Measurements from ENCODE around the gene METTL24.
"Not testable (repeated sequence)": the region's sequence is repeated elsewhere in the genome, so short reads cannot be mapped to it uniquely, and the experiment has no call there.

The METTL24 gene

GRCh38 chr6:110315207-110315868, 42.8 kb downstream of the METTL24 start:
- no peak for DNase-seq (ENCODE audit: low spot score)

DNA sequence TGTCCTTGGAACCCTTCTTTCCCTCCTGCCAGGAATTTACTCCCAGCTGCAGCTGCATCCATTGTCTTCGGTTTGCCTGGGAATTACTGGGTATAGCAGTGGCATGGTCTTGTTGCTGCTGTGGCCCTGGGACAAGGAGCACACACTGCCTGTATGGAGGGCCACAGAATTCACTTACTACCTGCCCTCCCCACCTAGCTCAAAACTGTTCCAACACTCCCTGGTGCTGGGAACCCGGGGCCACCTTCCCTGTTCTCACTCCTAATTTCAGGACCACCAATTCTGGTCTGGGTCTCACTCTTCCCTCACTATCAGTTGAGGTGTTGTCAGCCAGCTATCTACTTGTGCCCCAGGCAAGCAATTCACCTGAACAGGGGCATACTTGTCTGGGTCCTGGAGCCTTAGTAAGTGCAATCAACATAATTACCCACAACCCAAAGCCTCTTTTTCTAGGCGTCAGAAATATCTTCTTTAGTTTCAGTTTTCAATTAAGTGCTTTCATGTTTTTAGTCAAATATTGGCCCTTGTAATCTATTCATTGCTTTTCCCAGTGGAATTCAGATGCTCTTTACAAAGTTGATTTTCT, 47.2 kb downstream of the METTL24 start:
- DNase-seq (ENCODE audit: low spot score), result no peak

- DNase-seq (ENCODE audit: low spot score), result not testable (repeated sequence)
These were observed 48.7 kb downstream of the METTL24 start for GRCh38 chr6:110309432-110309831.

DNA sequence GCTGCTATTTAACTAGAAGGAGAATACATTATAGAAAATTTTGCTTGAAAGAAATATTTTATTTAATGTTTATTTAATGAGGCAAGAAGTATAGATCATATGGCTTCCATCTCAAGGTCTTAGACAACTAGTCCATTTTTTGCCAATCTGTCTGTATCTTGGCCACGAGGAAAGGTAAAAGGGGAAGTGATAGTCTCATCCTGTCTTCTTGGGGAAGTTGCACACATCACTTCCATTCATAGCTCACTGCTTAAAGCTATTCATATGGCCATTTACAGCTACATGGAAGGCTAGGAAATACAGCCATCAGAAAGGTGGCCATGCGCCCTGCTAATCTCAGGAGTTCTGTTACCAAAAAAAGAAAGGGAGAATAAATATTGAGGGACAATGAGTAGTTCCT, 50.8 kb downstream of the METTL24 start:
- DNase-seq (ENCODE audit: low spot score), result no peak

GRCh38 chr6:110305832-110306231, 52.3 kb downstream of the METTL24 start:
- not testable (repeated sequence) for DNase-seq (ENCODE audit: low spot score)

GRCh38 chr6:110303692-110304091, 54.5 kb downstream of the METTL24 start:
- not testable (repeated sequence) for DNase-seq (ENCODE audit: low spot score)

DNA sequence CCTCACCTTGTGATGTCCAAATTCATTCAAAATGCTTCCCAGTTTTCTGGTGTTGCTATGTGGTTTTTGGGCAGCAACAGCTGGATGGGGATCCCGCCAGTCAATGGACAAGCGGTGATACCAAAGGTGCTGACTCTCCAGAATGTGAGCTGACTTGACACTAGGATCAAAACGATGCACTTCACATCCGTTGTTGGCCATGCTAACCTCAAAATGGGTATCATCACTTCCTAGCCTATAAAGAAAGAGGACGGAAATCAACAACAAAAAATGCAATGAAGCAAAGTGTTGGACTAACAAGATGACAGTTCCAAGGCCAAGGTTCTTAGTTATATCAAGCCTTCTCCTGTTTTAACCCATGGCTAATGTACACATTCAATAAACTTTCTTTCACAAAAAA, 59.2 kb downstream of the METTL24 start:
- no peak for DNase-seq (ENCODE audit: low spot score)

DNA sequence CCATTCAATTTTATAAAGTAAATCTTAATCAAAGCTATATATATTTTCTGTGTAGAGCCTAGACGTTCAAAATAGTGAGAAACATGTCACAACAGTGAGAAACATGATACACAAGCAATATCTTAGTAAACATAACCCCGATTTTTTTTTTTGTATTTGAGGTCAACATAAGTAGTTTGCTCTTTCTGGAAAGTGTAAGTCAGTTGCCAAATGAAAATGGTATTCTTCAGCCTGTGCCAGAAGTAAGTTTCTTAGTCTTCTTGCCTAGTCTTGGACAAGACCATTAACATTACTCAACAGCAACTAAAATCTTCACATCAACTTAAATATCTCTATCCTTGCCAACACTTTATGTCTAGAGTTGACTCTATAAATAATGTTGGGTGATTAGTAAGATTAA, 59.7 kb downstream of the METTL24 start:
- DNase-seq (ENCODE audit: low spot score), result no peak

- DNase-seq (ENCODE audit: low spot score), result no peak
These were observed 61.7 kb downstream of the METTL24 start for GRCh38 chr6:110296241-110297025.

DNA sequence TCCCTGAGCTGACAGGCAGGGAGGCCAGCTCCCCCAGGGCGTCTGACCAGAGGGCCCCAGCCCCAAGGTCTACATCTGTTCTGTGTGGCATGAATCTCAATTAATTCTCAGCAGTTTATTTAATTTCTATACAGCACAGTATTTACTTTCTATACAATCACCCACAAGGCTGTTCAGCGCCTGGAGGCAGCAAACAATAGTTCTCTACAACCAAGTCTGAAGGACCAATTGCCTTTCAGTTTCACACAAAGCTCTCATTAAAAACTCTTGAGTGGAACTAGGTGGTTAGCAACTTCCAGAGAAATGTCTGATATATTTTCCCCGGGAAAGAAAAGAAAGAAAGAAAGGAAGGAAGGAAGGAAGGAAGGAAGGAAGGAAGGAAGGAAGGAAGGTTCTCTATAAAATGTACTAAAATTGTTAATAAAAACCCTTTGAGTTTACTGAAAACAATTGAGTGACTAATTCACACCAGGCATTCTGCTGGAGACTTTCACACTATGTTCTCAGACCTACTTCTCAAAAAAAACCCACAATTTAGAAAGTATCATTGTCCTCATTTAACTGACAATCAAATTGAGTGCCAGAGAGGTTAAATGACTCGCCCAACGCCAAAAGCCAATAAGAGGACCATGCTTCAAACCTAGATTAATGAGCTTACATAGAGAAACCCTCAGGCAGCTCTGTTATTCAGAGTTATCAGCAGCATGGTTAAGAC, 62.5 kb downstream of the METTL24 start:
- no peak for DNase-seq (ENCODE audit: low spot score)

- DNase-seq (ENCODE audit: low spot score), result no peak
These were observed 70.4 kb downstream of the METTL24 start for GRCh38 chr6:110287462-110288341.

DNA sequence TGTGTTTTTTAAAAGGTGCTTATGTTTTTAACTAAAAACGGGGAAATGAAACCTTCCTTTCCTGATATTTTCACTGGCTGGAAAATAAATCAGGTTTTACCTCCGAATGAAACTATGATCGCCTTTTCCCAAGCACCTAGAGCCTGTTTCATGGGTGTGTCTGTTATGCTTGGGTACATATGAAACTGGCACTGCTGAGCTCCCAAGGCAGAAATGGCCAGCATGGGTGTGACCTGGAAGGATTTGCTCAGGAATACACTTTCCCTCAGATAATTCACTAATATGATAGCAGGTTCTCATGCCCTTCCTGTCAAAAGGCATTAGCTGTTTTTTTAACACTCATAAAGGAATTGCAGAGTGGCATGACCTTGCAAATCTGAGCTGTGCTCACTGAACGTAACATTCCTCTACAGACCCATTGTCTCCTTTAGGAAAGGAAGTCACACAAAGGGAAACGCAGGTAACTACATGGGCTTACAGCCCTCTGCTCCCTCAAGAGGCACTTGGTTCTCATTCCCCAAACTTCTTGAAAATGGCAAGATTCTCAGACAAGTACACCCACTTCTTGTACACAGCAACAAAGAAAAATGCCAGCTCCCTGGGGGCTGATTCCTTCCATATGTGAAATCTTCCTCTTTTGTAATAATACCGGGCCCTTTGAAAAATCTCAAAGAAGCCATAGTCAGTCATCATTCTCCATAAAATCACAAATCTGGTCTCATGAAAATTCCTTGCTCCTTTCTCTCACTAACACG, 72.7 kb downstream of the METTL24 start:
- DNase-seq (ENCODE audit: low spot score), result no peak

DNA sequence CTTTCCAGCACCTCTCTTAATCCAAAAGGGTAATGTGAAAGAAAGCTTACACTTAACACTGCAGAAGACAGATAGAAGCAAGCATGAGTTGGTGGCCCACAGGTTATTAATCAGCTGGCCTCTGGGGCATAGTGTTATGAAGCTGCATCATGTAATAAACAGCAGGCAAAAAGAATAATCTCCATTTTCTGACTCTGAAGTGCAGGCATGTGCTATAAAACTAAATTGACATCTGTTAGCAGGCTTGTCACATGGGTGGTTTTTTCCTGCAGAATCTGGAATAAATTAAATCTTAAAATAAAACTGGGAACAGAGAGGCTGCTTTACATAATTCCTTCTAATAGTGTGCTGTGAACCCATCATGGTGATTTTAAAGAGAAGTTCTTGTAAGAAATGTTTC, 73.3 kb downstream of the METTL24 start:
- DNase-seq (ENCODE audit: low spot score), result no peak

DNA sequence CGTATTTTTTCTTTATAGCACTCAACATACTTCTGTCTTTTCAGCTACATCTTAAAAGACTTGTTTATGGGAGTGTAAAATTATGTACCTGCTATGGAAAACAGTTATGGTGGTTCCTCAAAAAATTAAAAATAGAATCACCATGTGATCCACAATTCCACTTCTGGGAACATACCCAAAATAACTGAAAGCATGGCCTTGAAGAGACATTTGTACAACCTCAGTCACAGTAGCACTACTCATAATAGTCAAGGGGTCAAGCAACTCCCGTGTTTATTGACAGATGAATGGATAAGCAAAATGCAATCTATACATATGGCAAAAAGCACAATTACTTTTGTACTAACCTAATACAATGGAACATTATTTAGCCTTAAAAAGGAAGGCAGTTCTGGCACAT, 74.5 kb downstream of the METTL24 start:
- no peak for DNase-seq (ENCODE audit: low spot score)

DNA sequence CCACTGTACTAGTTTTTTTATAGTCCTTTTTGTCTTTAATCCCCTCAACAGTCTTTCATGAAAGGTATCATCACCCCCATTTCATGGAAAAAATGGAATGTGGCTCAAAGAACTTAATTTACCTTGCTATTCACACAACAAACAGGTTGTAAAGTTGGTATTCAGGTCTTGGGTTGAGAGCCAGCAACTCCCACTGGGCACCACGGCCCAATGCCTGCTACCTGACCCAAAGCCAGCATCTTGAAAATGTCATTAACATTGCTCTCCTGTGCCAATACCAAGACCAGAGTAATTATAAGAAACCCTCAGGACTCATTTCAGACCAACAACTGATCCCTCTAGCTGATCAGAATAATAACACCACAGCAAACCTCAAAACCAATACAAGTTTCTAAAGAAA, 75.7 kb downstream of the METTL24 start:
- no peak for DNase-seq (ENCODE audit: low spot score)

- no peak for DNase-seq (ENCODE audit: low spot score)
These were observed 81.0 kb downstream of the METTL24 start for GRCh38 chr6:110277100-110277665.

DNA sequence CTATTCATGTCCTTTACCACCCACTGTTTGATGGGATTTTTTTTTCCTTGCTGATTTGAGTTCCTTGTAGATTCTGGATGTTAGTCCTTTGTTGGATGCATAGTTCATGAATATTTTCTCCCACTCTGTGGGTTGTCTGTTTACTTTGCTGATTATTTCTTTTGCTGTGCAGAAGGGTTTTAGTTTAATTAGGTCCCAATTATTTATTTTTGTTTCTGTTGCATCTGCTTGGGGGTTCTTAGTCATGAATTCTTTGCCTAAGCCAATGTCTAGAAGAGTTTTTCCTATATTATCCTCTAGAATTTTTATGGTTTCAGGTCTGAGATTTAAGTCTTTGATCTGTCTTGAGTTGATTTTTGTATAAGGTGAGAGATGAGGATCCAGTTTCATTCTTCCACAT, 85.4 kb downstream of the METTL24 start:
- DNase-seq (ENCODE audit: low spot score), result not testable (repeated sequence)

GRCh38 chr6:110271732-110272022, 86.5 kb downstream of the METTL24 start:
- DNase-seq (ENCODE audit: low spot score), result no peak

DNA sequence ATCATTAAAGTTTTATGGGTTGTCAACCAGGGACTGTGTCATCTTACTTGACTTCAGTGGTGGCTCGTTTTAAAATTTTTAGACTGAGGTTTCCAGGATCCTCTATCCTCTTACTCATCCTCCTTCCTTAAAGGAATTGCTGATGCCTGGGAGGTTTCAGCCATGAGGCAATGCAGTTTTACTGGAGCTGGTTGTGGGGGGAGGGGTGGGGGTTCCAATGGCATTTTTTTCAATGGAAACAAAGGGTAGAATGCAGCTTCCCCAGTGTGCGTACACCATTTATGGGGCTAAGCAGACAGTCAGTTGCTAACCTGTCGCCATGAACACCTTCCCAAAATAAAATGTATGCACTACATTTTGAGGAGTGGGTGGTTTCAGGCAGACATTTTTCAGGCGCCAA, 88.0 kb downstream of the METTL24 start:
- no peak for DNase-seq (ENCODE audit: low spot score)

GRCh38 chr6:110269623-110270022, 88.5 kb downstream of the METTL24 start:
- no peak for DNase-seq (ENCODE audit: low spot score)

GRCh38 chr6:110266996-110267395, 91.2 kb downstream of the METTL24 start:
- no peak for DNase-seq (ENCODE audit: low spot score)
